ENCODE measurements around the gene HTR3B.

HTR3B gene

DNA sequence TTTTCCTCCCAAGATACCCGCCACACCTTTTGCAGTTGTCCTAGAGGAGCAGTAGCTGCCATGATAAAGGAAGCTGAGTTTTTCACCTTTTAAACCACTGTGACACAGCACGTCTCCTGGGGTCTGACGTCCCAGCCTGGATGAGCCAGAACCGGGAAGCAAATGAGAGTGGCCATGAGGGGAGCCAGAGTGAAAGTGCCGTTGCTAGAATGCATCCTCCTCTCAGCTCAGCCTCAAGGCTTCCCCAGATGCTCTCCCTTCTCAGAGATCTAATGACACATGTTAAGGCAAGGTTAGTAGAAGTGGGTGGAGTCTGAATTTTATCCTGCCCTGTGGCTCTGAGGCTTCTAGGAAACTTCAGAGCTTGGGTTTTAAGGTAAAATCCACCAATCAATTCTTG, 46.9 kb downstream of the HTR3B start:
- no peaks in the 10 kb centered on the region for H3K4me1 ChIP-seq (ENCODE audit: low read depth, poor library complexity, severe bottlenecking)
- no peak overlapping the region for H2AFZ ChIP-seq (ENCODE audit: low read depth)
- no peaks in the 10 kb centered on the region for H4K20me1 ChIP-seq (ENCODE audit: insufficient read depth)
- H3K27ac ChIP-seq, result no peak overlapping the region
- no peak overlapping the region for H3K4me2 ChIP-seq
- no peak for TF ChIP-seq CTCF (conservative IDR thresholded peaks at IDR 0.05; ENCODE audit: low read depth, low read length)
- no peak overlapping the region for H3K9ac ChIP-seq
- H3K79me2 ChIP-seq (ENCODE audit: insufficient read depth, low read depth), result no peaks in the 10 kb centered on the region
- no peaks in the 10 kb centered on the region for H3K27me3 ChIP-seq (ENCODE audit: insufficient read depth, low read depth)
- H3K4me3 ChIP-seq (IDR thresholded peaks at IDR 0.05; ENCODE audit: insufficient read depth, low read depth, low read length), result no peak overlapping the region
- no peaks in the 10 kb centered on the region for H3K36me3 ChIP-seq (ENCODE audit: insufficient read depth)

GRCh38 chr11:113952070-113952469, 47.5 kb downstream of the HTR3B start:
- H3K79me2 ChIP-seq (ENCODE audit: insufficient read depth, low read depth), result no peaks in the 10 kb centered on the region
- H2AFZ ChIP-seq (ENCODE audit: low read depth), result no peak overlapping the region
- no peaks in the 10 kb centered on the region for H3K4me1 ChIP-seq (ENCODE audit: low read depth, poor library complexity, severe bottlenecking)
- H3K27ac ChIP-seq, result no peak overlapping the region
- no peak overlapping the region for H3K4me3 ChIP-seq (IDR thresholded peaks at IDR 0.05; ENCODE audit: insufficient read depth, low read depth, low read length)
- TF ChIP-seq CTCF (conservative IDR thresholded peaks at IDR 0.05; ENCODE audit: low read depth, low read length), result no peak
- H3K4me2 ChIP-seq, result no peak overlapping the region
- no peaks in the 10 kb centered on the region for H3K27me3 ChIP-seq (ENCODE audit: insufficient read depth, low read depth)
- H3K36me3 ChIP-seq (ENCODE audit: insufficient read depth), result no peaks in the 10 kb centered on the region
- no peaks in the 10 kb centered on the region for H4K20me1 ChIP-seq (ENCODE audit: insufficient read depth)
- no peak overlapping the region for H3K9ac ChIP-seq

DNA sequence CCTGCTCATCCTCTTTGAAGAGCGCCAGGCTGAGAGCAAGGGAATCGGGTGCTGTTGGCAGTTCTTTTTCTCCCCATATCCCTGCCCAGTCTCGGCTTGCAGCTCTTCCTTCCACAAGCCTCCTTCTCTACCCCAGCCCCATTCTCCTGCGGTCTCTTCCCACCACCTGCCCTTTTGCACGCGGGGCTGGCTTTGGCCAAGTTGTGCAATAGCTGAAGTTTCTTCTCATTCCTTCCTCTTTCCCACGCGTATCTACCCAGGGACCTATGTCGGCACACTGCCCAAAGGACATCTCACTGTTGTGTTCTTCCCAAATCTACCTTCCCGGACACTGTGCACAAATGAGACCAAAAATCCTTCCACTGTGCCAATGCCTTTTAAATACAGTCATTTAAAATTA, 48.0 kb downstream of the HTR3B start:
- no peak overlapping the region for H3K4me3 ChIP-seq (IDR thresholded peaks at IDR 0.05; ENCODE audit: insufficient read depth, low read depth, low read length)
- H3K27me3 ChIP-seq (ENCODE audit: insufficient read depth, low read depth), result no peaks in the 10 kb centered on the region
- no peak overlapping the region for H3K27ac ChIP-seq
- no peaks in the 10 kb centered on the region for H3K4me1 ChIP-seq (ENCODE audit: low read depth, poor library complexity, severe bottlenecking)
- TF ChIP-seq CTCF (conservative IDR thresholded peaks at IDR 0.05; ENCODE audit: low read depth, low read length), result no peak
- H4K20me1 ChIP-seq (ENCODE audit: insufficient read depth), result no peaks in the 10 kb centered on the region
- no peak overlapping the region for H3K4me2 ChIP-seq
- H3K79me2 ChIP-seq (ENCODE audit: insufficient read depth, low read depth), result no peaks in the 10 kb centered on the region
- H3K36me3 ChIP-seq (ENCODE audit: insufficient read depth), result no peaks in the 10 kb centered on the region
- no peak overlapping the region for H2AFZ ChIP-seq (ENCODE audit: low read depth)
- H3K9ac ChIP-seq, result no peak overlapping the region

DNA sequence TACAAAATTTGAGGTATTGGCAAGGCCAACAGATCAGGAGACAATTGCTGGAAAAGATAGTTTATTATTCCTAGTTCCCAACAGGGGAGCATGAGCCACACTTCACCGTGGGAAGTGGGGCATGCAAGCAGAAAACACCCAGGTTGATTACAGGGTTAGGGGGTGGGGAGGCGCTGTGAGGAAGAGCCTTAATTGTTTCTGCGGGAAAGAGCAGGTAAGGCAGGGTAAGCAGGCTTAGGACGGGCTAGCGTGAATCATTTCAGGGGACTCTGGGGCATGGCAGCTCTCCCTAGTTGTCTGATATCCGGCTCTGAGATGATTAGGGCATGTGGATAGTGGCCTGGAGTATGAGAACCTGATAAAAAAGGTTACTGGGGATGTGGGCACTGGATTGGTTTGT, 49.6 kb downstream of the HTR3B start:
- no peak overlapping the region for H3K27ac ChIP-seq
- H3K36me3 ChIP-seq (ENCODE audit: insufficient read depth), result no peaks in the 10 kb centered on the region
- no peak for TF ChIP-seq CTCF (conservative IDR thresholded peaks at IDR 0.05; ENCODE audit: low read depth, low read length)
- H3K79me2 ChIP-seq (ENCODE audit: insufficient read depth, low read depth), result no peaks in the 10 kb centered on the region
- H3K4me2 ChIP-seq, result no peak overlapping the region
- no peak overlapping the region for H3K4me3 ChIP-seq (IDR thresholded peaks at IDR 0.05; ENCODE audit: insufficient read depth, low read depth, low read length)
- no peak overlapping the region for H3K9ac ChIP-seq
- H4K20me1 ChIP-seq (ENCODE audit: insufficient read depth), result no peaks in the 10 kb centered on the region
- H3K27me3 ChIP-seq (ENCODE audit: insufficient read depth, low read depth), result no peaks in the 10 kb centered on the region
- H3K4me1 ChIP-seq (ENCODE audit: low read depth, poor library complexity, severe bottlenecking), result no peaks in the 10 kb centered on the region
- no peak overlapping the region for H2AFZ ChIP-seq (ENCODE audit: low read depth)

DNA sequence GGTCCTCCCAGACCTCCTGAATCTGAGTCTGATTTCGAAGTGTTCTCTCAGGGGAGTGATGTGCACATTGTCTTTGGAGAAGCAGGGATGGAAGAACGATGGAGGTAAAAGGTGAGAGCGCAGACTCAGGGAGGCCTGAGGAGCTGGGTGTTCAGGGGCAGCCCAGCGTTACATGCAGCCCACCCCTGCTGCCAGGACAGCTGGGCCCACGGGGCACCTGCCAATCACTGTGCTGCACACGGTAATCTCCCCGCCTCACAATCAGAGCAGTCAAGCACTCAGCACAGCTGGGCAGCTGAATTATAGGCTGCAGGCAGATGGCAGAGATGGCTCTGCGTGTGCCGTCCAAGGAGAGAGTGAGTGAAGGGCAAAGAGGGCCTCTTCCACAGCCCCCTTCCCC, 52.4 kb downstream of the HTR3B start:
- no peak overlapping the region for H3K9ac ChIP-seq
- no peaks in the 10 kb centered on the region for H4K20me1 ChIP-seq (ENCODE audit: insufficient read depth)
- H3K79me2 ChIP-seq (ENCODE audit: insufficient read depth, low read depth), result no peaks in the 10 kb centered on the region
- H3K36me3 ChIP-seq (ENCODE audit: insufficient read depth), result no peaks in the 10 kb centered on the region
- no peak overlapping the region for H3K4me2 ChIP-seq
- no peak overlapping the region for H3K4me3 ChIP-seq (IDR thresholded peaks at IDR 0.05; ENCODE audit: insufficient read depth, low read depth, low read length)
- no peaks in the 10 kb centered on the region for H3K27me3 ChIP-seq (ENCODE audit: insufficient read depth, low read depth)
- no peaks in the 10 kb centered on the region for H3K4me1 ChIP-seq (ENCODE audit: low read depth, poor library complexity, severe bottlenecking)
- TF ChIP-seq CTCF (conservative IDR thresholded peaks at IDR 0.05; ENCODE audit: low read depth, low read length), result no peak
- H2AFZ ChIP-seq (ENCODE audit: low read depth), result no peak overlapping the region
- no peak overlapping the region for H3K27ac ChIP-seq
